Inflammatory macrophage treated with lipopolysaccharide for 4 hours (primary cell): Measurements from ENCODE around the gene NMNAT3.

Experiments
- DNase-seq: peaks from one replicate; pipeline ENCODE4 v3.0.0-alpha.2; 2020

Gene NMNAT3

DNA sequence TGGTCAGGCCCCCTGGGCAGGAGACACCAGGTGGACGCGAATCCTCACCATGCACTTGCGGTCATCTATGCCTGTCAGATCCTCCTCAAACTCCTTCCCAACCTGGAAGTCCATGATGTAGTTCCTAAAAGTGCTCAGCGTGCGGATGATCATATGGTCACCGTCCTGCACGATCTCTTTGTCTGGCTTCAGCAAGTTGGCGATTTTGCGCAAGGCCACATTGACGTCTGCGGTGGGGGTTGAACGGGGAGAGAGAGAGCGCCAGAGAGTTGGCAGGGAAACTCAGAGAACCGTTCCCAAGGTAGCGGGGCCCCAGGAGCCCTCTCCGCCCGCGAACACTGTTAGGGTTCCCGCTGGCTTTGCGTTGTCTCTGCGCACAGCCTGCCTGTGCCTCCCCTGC, 139.0 kb downstream of the NMNAT3 start:
- DNase-seq: peak; percentile 7

DNA sequence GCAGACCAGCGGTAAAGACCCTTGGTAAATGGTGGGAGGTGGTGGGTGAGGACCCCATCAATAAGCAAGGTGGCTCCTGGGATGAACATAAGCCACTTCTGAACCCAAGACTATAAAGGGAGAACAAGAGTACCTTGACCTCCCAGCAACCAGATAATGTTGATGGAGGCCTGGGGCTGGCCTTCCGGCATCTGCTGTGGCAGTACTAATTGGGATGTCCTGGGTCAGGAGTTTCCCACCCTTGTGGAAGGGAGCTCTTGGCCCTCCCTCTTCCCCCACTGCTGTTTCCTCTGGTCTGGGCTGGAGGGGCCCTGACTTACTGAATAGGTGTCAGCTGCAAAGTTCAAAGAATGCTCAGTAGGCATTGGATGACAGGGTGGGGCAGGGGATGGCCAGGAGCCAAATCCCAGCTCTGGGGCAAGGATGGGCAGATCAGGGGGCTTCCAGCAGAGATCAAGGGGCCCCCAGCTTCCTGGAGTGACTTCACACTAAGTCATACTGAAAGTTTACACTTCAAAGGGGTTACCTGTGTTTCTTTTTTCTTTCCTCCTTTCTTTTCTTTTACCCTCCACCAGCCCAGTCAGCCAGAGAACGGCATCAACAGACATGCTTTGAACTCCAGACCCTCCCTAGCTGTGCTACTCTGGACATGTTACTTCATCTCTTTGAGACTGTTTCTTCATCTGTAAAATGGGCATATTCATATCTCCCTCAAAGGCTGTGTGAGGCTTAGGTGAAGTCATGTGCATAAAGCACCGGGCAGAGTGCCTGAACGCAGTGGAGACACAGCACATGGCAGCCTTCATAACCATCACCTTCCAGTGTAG, 139.8 kb downstream of the NMNAT3 start:
- DNase-seq: no peak

DNA sequence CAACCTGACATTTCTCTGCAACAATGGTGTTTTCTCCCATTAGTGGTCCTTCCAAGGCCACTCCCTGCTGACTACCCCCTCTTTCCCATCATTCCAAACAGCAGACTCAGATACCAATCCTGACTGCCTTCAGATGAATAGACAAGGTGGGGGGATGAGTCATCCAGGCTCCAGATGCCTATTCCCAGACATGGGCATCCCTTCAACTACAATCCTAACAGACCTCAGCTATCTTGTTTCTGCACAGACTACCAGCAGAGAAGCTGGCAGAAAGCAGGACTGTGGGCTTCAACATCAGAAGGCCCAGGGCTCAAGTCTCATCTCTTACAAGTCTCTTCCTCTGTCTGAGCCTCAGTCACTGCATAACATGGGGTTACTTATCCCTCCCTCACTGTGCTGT, 140.4 kb downstream of the NMNAT3 start:
- no peak for DNase-seq

DNA sequence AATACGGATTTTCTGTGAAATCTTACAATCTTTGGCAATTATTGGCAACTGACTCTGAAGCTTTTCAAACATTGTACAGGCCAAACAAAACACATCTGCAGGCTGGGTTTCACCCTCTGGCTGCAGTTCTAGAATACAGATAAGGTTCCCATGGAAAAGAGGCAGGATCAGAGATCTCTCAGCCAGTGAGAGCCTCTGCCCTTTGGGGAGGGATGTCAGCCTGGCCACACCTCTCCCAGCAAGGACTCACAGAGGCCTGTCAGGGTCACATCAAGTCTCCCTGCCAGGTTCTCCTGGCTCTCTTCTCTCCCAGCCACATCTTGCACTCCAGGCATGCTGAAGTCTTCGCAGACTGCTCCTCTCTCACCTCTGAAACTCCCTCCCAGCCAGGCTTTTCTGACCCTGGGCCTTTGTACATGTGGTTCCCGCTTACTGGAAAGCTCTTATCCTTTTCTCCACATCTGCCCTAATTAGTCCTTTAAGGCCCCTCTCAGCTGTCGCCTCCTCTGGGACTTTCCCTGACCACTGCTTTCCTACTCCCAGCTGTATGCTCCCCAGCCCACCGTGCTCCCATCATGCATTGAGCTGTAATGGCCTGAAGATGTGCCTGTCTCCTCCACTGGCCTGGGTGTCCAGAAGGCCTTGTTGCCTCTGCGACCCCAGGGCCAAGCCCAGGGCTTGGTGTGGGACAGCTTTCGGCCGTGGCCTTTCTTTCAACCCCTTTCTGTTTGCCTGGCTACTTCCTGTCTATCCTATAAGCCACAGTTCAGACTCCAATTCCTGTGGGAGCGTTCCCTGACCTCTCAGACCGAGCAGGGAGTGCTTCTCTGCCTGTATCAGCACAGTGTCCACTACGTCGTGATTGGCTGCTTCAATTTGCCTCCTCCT, 142.5 kb downstream of the NMNAT3 start:
- no peak for DNase-seq

DNA sequence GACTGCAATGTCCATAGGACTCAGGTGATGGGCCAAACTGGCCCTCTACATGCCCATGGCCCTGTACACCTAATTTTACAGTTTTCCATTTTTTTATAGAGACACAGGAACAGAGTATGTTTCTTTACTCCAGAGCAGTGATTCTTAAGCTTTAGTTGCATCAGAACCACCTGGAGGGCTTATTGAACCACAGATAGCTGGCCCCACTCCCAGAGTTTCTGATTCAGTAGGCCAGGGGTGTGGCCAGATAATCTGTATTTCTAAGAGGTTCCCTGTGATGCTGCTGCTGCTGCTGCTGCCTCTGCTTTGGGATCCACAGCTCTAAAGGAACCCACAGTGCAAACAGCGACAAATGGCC, 143.3 kb downstream of the NMNAT3 start:
- no peak for DNase-seq

DNA sequence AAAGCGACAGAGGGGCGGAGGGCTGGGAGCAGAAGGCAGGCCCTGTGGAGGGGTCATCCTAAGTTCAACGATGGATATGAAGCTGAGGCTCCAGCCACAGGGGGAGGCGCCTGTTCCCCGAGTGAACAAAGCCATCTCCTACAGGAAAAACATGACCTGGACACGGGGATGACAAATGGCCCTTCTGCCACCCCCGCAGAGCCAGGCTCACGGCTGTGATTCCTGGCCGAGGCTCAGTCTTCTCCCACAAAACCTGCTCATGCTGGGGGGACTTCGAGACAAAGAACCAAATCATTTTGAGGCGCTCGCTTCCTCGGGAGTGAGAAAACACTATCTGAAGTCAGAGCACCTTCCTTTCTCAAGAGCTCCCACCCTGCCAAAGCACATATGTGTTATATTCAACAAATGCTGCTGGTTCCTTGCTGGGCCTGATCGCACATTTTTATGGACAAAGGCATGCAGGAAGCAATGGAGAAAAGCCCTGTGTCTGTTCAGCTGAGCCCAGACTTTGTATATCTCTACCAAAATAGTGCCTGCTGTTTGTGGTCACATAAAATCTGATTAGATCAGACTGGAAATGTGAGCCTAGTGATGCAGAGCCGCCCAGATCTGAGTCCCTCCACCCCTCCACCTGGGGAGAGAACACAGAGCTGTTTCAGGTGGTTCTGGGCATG, 143.9 kb downstream of the NMNAT3 start:
- no peak for DNase-seq

DNA sequence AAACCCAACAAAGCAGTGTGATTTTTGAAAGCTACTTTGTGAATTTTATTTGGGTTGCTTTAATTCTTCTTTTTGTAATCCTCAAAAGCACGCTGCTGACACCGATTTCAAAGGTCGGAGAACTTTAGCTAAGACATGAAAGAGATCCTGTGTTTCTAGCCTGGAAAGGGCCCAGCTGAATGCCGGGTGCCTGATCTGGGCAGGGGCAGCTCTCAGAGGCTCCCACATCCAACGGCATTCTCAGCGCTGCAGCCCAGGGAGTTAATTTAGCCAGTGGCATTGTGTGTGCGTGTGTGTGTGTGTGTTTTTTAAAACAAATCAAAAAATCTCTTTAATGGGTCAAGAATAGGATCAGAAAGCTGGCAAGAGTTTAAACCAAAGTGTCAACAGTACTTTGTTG, 144.8 kb downstream of the NMNAT3 start:
- DNase-seq: no peak

DNA sequence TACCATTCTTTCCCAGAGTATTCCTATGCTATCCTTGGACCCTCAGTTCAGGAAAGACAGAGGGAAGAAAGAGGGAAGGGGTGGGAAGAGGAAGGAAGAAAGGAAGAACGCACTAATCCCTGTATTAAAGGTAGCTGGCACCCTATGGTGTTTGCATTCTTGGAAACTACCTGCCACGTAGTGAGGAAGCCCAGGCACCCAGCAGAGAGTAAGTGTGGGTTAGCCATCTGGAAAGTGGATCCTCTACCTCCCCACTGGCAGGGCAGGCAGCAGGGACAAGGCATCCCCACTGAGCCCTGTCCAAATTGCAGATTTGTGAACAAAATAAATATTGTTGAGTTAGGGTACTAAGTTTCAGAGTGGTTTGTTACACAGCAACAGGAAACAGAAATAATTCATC, 147.1 kb downstream of the NMNAT3 start:
- no peak for DNase-seq

DNA sequence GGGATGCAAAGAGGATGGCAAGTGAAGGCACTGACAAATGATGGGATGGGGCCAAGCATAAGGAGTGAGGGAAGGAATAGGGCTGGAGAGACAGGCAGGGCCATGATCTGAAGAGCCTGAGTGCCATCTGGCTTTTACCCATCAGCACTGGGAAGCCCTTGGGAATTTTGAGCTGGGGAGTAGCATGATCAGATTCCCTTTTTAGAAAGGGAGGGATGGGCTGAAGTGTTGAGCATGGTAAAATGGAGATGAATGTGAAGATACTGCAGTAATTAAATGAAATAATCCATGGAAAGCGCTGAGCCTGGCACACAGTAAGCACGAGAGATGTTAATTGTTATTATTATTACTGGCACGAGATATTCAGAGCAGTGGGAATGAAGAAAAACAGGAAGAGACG, 148.1 kb downstream of the NMNAT3 start:
- no peak for DNase-seq

DNA sequence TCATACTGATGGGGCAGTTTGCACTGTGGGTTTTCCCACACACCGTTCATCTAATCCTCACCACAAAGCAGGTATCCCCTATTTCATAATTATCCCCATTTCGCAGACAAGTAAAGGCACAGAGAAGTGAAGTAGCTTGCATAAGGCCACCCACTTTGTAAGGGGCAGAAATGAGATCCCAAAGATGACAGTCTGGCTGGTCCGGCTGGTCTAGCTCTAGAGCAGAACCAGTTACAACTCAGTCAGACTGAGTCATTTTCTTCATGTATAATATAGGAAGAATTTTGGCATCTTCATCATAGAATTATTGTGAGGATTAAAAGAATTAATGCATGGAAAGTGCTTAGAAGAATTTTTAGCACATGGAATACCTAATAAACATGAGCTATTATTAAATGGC, 148.8 kb downstream of the NMNAT3 start:
- no peak for DNase-seq

DNA sequence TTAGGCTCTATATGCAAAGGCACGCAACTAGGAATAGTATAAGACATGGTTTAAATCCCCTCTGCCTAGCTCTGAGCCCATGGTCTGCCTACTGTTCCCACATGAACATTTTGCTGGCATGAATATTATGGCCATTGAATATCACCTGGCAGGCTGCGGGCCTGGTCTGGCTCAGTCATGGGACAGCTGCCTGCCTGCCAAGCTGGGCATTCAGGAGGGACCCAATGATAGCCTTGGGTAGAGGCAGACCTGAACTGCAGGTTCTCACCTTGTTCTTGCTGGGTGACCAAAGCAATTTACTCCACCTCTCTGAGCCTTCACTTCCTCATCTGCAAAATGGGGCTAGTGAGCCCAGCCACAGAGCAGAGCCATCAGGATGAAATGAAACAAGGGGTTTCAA, 149.5 kb downstream of the NMNAT3 start:
- DNase-seq: no peak

DNA sequence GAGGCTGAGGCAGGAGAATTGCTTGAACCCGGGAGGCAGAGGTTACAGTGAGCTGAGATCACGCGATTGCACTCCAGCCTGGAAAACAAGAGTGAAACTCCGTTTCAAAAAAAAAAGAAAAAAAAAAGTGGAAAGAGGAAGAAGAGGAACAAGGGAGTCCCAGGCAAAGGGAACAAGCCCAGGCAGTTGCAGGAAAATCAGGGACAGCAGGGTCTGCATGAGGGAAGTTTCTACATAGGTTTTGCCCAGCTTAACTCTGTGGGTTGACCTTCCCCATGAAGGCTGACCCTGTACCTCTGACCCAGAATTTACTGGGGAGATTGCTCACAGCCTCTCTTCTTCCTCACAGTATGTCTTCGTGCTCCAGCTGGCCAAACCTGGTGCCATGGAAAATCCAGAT, 150.5 kb downstream of the NMNAT3 start:
- peak; percentile 54 for DNase-seq

DNA sequence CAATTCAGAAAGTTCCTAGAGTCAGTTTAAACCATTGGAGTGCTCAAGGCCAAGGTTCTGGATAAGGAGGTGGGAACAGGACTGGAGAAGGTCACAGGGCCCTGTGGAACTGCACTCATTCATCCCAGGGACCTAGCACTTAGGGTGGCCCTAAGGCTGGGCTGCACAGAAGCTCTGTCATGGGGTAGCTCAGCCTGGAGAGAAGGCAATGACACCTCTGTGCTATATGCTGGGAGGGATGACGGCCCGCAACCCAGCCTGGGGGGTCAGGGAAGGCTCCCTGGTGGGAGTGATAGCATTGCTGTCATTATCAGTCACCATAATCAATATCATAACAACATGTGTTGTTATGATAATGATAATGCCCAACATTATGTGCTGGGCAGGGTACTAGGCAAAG, 151.6 kb downstream of the NMNAT3 start:
- DNase-seq: no peak

DNA sequence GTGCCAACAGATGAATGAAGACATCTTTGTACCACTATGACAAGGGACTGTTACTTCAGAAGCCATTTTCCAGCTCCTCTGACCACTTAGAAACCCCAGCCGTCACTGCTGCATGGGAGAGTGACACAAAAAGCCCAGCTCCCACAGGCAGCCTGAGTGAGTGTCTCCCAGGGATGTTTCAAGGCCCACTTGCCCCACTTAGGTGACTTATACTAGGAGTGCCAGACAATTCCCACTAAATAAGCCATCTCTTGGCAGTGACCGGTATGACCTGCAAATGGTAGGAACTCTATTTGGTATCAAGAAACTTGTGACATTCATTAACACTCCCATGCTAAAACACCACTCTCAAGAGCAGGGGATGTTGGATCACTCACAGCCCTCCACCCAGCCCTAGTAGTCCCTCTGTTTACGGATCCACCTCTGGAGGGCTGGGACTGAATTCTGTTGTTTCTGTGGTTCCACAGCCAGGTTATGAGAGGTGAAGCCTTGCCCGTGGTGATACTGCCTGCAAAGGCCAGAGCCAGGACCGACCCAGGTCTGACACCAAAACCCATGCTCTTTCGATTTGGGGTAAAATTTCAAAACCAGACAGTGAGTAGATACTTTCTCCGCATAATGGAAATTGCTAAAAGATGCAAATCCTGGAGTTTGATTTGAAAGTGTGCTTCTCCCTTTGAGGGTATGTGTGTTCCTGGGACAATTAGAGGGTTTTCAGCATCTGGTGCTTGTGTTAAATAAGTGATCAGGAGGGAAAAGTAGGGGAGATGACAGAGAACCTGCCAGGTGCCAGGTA, 152.7 kb downstream of the NMNAT3 start:
- DNase-seq: no peak

DNA sequence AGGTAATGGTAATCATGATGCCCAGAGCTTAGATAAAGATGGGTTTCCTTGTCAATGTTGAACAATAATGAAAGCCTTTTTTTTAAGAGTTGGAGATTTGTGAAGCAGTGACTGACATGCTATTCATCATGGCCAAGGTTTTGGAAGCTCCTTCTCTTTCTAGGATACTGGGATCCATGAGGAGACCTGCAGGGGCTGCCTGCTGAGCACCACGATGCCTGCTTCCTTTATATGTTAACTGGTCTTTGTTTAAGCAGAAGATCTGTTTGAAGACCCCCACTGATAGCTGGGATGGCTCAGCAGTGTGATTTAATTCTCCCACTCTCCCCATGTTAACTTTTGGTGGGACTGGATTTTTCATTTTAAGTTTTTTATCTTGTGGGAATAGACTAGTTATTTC, 154.1 kb downstream of the NMNAT3 start:
- no peak for DNase-seq

DNA sequence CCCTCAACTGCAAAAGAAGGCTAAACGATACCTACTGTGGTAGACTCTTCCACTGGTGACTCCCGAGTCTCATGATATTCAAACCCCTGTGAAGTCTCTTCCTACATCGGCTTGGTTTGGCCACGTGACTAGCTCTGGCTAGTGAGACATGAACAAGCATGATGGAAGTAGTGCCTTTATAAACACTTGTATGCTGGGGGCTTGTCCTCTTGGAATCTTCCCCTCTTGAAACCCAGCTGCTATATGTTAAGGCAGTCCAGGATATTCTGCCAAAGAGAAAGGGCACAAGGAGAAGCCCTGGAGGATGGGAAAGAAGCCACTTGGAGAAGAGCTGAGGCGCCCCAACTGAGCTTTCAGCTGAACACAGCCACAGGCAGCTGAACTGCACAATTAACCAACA, 154.6 kb downstream of the NMNAT3 start:
- DNase-seq: no peak

DNA sequence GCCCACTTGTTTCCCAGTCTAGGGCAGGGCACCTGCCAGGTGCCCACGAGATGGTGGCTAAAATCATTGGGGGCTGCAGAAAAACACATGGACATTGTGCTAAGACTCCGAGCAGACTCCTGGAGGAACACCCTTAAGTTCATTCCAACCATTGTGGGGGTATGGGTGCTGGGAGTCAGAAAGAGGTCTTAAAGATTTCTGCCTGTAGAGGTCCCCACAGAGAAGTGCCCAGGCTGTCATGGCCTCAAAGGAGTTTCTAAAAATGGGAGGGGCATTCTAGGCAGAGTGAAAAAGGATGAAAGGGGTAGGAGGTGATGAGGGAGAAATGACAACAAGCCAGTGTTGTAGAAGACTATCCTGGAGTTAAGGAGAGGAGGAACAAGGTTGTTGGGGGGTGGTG, 155.4 kb downstream of the NMNAT3 start:
- no peak for DNase-seq

DNA sequence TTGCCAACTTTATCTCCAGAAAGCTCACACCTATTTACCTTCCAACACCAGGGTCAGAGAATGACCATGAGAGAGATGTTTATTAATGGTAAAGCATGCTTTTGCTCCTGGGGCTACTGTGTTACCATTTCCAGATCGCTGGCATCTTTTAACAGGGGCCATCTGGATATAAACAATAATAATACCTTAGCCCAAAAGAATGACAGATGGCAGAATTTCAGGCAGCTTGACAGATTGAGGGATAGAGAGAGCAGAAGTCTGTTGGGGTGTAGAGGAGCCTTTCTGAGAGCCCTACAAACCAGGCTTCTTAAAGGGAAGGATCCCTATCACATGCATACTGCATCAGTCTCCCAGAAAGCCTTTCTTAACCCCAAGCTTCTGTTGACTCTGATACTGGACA, 156.0 kb downstream of the NMNAT3 start:
- no peak for DNase-seq

DNA sequence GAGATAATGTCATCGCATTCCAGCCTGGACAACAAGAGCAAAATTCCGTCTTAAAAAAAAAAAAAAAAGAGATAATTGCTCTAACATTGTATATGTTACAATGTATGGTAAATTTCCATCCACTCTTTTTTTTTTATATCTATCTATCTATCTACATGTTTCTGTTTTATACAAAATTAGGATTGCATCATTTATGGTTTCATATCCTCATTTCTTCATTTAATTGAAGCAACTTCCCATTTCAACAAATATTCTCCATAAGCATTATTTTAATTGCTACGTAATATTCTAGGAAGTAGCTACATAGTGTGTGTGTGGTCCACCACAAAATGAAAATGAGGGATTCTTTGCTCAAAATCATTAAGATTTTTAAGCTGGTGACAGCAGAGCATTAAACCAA, 156.6 kb downstream of the NMNAT3 start:
- DNase-seq: peak; percentile 84

DNA sequence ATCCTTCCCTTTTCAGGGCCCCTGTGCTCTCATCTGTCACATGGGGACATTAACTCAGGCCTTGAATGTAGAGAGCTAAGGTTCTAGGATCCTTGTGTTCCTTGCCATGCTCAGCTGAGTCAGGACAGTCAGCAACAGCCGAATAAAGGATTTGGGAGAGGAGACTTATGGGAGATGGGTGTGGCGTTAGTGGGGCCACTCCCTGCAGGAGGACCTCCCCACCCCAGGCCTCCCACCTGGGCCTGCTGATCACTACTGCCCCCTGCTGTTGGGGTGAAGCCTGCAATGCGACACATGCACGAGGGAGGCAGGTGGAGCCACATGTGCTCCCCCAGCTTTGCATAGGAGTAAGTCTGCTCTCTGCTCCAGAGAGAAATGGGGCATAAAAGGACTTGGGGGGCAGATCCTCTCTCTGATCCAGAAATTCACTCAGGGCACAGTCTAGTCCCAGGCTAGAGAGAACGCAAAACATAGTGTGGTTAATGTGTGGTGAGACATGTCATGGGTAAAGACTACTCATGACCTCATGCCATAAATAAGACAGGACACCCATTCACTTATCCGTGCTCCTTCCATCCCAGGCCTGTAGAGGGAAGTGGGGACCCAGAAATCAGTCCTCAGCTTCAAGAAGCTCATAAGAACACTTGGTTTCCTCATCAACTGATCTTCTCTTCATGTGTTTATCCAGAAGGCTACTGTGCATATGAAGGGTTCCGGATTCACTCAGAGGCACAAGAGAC, 157.6 kb downstream of the NMNAT3 start:
- DNase-seq: peak; percentile 45

DNA sequence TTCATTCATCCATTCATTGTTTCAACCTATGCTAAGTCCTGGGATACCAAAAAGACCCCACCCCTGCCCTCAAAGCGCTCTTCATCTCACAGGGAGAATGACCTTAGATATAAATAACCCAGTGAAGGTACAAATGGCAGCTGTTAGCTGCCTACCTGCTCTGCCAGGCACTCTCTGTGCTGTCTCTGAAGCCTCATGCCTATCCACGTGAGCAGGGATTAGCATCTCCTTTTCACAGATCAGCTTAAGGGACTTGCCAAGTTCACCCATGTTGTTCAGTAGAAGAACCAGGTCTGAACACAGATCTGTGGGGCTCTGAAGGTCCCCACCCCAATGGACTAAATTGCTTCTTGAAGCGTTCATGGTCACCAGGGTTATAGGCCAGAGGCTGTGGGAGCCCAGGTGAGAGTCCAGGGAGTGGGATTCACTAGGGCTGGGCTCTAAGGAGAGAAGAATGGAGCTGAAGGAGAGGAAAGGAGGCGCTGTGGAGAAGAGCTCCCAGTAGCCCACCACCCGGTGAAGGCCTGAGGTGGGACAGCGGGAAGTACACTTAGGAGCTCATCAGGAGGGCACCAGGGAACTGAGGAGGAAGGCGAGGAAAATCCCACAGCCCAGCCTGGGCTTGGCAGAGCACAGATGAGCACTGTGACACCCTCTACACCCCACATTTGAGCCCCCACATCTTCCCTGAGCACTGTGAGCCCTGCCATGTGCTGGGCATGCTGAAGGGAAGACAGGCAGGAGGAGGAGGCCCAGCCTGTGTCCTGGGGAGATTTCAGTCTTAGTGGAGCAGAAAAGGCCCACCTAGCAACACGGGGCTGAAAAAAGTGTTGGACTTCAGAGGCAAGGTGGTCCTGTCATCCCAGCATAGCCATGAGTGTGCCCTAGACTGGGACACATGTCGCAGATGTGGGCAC, 158.6 kb downstream of the NMNAT3 start:
- DNase-seq: no peak
